SU-DHL-6 (cell line): Measurements from ENCODE around the gene MINK1.

ENCODE experiments used
- H2AFZ ChIP-seq: fragments of 200-600 bp; sonication (generic); 2 replicates; pipeline ENCODE4 v1.6.1; 2014; ENCODE audit warnings: low read depth, mild to moderate bottlenecking, moderate library complexity, mixed read lengths, antibody characterized with exemption, low read length; ENCODE audit not compliant: severe bottlenecking
- H3F3A ChIP-seq: fragments of 200-600 bp; shearing (Covaris generic); 2 replicates; pipeline ENCODE4 v1.6.0; 2016; ENCODE audit warnings: antibody characterized with exemption, mild to moderate bottlenecking; ENCODE audit not compliant: insufficient read depth
- H3K27ac ChIP-seq: fragments of 200-600 bp; sonication (generic); 2 replicates; pipeline ENCODE4 v1.5.1; 2016; ENCODE audit warnings: low read depth, mild to moderate bottlenecking, low read length, moderate library complexity, mixed read lengths
- H3K27me3 ChIP-seq: fragments of 200-600 bp; sonication (generic), shearing (Covaris generic); 2 replicates; pipeline ENCODE4 v1.6.0; 2014; ENCODE audit warnings: mild to moderate bottlenecking, low read length
- H3K36me3 ChIP-seq: fragments of 200-600 bp; sonication (generic); 2 replicates; pipeline ENCODE4 v1.6.1; 2014; ENCODE audit warnings: mild to moderate bottlenecking, low read length, mixed read lengths
- H3K4me2 ChIP-seq: fragments of 300-600, 200-600 bp; shearing (Covaris generic), sonication (generic); 2 replicates; pipeline ENCODE4 v1.6.0; 2014; ENCODE audit warnings: low read length, low read depth, mild to moderate bottlenecking; ENCODE audit not compliant: poor library complexity, severe bottlenecking
- H3K4me3 ChIP-seq: fragments of 200-600 bp; sonication (generic); 2 replicates; pipeline ENCODE4 v1.5.1; 2014; ENCODE audit warnings: antibody characterized with exemption, low read length, mild to moderate bottlenecking, mixed read lengths; ENCODE audit not compliant: insufficient read depth, poor library complexity, severe bottlenecking
- H3K79me2 ChIP-seq: fragments of 200-600 bp; sonication (generic); 2 replicates; pipeline ENCODE4 v1.6.1; 2014; ENCODE audit warnings: mild to moderate bottlenecking, low read length, moderate library complexity; ENCODE audit not compliant: insufficient read depth
- H3K9ac ChIP-seq: fragments of 200-600 bp; sonication (generic); 2 replicates; pipeline ENCODE4 v1.7.0; 2014; ENCODE audit warnings: mild to moderate bottlenecking, low read length
- H3K9me2 ChIP-seq: fragments of 200-600 bp; sonication (generic); replicated peaks from 2 replicates; pipeline ENCODE4 v1.6.1; 2014; ENCODE audit warnings: low read length; ENCODE audit not compliant: insufficient read depth
- H3K9me3 ChIP-seq: fragments of 200-600 bp; sonication (generic); 2 replicates; pipeline ENCODE4 v1.6.1; 2014; ENCODE audit warnings: low read length, mixed read lengths; ENCODE audit not compliant: insufficient read depth
- H4K20me1 ChIP-seq: fragments of 200-600 bp; sonication (generic); 2 replicates; pipeline ENCODE4 v1.6.1; 2014; ENCODE audit warnings: low read depth, mild to moderate bottlenecking, antibody characterized with exemption, low read length, moderate library complexity, mixed read lengths
- EZH2phosphoT487 ChIP-seq: fragments of 200-600 bp; sonication (generic), shearing (Covaris generic); conservative IDR thresholded peaks from 2 replicates; pipeline ENCODE4 v1.6.1; 2018; ENCODE audit warnings: mild to moderate bottlenecking, antibody characterized with exemption, low read length, moderate library complexity, mixed read lengths
- TF ChIP-seq, protein P1 (sequence below): fragments of 200-600 bp; sonication (generic); IDR thresholded peaks from one replicate; pipeline ENCODE4 v1.5.1; 2017; ENCODE audit warnings: antibody characterized with exemption, mild to moderate bottlenecking, low read length, moderate library complexity; ENCODE audit not compliant: insufficient read depth, poor library complexity, severe bottlenecking

MINK1 gene

DNA sequence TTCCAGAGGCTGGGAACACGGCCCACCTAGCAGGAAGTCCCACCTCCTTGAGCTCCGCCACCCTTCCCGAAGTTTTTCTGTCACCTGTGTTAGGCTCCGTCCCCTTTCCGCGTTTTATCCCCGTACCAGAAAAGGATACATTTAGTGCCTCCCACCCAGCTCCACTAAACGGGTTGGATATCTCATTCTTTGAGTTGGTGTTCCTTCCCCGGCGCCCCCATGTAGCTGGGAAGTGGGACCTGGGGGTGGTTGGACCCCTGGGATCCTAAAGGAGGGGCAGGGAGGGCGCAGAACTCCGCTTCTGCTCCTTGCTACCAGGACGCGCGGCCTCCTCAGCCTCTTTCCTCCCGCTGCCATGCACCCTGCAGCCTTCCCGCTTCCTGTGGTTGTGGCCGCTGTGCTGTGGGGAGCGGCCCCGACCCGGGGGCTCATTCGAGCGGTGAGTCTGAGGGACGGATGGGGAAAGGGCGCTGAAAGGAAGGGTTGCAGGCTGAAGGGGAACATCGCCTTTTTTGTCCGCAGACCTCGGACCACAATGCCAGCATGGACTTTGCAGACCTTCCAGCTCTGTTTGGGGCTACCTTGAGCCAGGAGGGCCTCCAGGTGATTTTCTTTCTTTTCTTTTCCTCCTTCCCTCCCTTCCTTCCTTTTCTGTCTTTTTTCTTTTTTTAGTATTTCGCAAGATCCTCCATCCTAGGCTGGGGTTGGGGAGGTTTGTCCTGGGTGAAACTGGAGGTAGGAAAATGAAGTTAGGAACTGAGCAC lies 107.6 kb downstream of the MINK1 start:
- no peaks in the 10 kb centered on the region for H3K27me3 ChIP-seq
- peaks cover 54% of the 10 kb centered on the region for H3K79me2 ChIP-seq
- peak overlapping the region; percentile 97 for H3K4me2 ChIP-seq
- H3F3A ChIP-seq: peaks cover 43% of the 10 kb centered on the region
- no peaks in the 10 kb centered on the region; the same call in 1 of the 2 replicates for H3K36me3 ChIP-seq
- no peaks in the 10 kb centered on the region for H3K9me3 ChIP-seq
- peak overlapping the region; percentile 88 for H3K27ac ChIP-seq
- H4K20me1 ChIP-seq: no peaks in the 10 kb centered on the region
- no peaks in the 10 kb centered on the region for H3K9me2 ChIP-seq
- TF ChIP-seq, protein P1, sequence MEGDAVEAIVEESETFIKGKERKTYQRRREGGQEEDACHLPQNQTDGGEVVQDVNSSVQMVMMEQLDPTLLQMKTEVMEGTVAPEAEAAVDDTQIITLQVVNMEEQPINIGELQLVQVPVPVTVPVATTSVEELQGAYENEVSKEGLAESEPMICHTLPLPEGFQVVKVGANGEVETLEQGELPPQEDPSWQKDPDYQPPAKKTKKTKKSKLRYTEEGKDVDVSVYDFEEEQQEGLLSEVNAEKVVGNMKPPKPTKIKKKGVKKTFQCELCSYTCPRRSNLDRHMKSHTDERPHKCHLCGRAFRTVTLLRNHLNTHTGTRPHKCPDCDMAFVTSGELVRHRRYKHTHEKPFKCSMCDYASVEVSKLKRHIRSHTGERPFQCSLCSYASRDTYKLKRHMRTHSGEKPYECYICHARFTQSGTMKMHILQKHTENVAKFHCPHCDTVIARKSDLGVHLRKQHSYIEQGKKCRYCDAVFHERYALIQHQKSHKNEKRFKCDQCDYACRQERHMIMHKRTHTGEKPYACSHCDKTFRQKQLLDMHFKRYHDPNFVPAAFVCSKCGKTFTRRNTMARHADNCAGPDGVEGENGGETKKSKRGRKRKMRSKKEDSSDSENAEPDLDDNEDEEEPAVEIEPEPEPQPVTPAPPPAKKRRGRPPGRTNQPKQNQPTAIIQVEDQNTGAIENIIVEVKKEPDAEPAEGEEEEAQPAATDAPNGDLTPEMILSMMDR: no peak
- no peak for TF ChIP-seq EZH2phosphoT487
- peak overlapping the region; percentile 78 for H3K4me3 ChIP-seq
- peak overlapping the region; percentile 93 for H3K9ac ChIP-seq
- H2AFZ ChIP-seq: no peak overlapping the region

DNA sequence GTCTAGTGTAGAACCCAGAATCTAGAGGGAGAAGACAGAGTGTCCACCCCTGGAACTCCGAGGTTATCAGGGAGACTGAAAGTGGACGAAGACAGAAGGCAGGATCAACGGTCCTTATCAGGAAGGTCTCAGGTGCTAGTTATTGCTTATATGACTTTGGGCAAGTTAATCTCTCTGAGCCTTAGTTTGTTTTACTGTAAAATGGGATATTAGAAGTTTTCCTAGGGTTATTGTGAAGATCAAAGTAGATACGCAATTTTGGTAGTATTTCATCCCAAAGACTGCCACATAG lies 108.1 kb downstream of the MINK1 start:
- Histone ChIP-seq H3K4me2 (peak overlapping the region; percentile 97), H3K4me3 (peak overlapping the region; percentile 78), H3K27ac (peak overlapping the region; percentile 88), H4K20me1 (peaks cover 1% of the 10 kb centered on the region; the same call in 1 of the 2 replicates), H3K9ac (peak overlapping the region; percentile 93), H3K27me3 (no peaks in the 10 kb centered on the region), H3K36me3 (peaks cover 3% of the 10 kb centered on the region; the same call in 1 of the 2 replicates), H3F3A (peaks cover 49% of the 10 kb centered on the region), H3K79me2 (peaks cover 59% of the 10 kb centered on the region), H3K9me3 (no peaks in the 10 kb centered on the region), H2AFZ (no peak overlapping the region), H3K9me2 (no peaks in the 10 kb centered on the region)
- TF ChIP-seq, protein P1: no peak
- no peak for TF ChIP-seq EZH2phosphoT487

DNA sequence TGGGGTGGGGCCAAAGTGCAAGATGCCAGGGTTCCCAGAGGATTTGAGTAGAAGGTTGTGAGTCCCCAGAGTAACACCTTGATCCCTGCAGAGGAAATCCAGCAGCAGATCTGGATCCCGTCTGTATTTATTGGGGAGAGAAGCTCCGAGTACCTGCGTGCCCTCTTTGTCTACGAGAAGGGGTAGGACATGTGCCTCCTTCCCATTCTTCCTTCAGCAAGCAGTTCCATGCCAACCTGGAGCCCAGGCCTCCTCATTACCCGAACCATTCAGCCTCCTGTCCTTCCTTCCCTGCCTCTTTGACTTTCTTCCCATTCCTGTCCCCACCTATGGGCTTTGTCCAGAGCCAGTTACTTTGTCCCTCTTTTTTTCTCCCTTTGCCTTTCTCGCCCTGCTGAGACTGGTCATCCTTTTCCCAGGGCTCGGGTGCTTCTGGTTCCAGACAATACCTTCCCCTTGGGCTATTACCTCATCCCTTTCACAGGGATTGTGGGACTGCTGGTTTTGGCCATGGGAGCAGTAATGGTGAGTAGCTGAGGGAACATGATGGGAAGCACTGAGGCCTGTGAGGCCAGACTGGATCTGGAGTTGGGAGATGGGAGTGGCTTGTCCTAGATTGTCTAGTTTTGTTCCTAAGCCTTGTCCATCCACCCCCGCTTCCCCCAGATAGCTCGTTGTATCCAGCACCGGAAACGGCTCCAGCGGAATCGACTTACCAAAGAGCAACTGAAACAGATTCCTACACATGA lies 109.8 kb downstream of the MINK1 start:
- H3K9ac ChIP-seq: no peak overlapping the region
- peak overlapping the region; percentile 88; the same call in 1 of the 2 replicates for H3K27ac ChIP-seq
- H3K9me3 ChIP-seq: no peaks in the 10 kb centered on the region
- H3K36me3 ChIP-seq: peaks cover 11% of the 10 kb centered on the region; the same call in 1 of the 2 replicates
- H3K4me2 ChIP-seq: peak overlapping the region; percentile 97
- peaks cover 63% of the 10 kb centered on the region for H3F3A ChIP-seq
- peaks cover 75% of the 10 kb centered on the region for H3K79me2 ChIP-seq
- H3K9me2 ChIP-seq: no peaks in the 10 kb centered on the region
- H3K4me3 ChIP-seq: no peak overlapping the region
- H4K20me1 ChIP-seq: peaks cover 3% of the 10 kb centered on the region; the same call in 1 of the 2 replicates
- no peak overlapping the region for H2AFZ ChIP-seq
- TF ChIP-seq EZH2phosphoT487: no peak
- TF ChIP-seq, protein P1: no peak
- H3K27me3 ChIP-seq: no peaks in the 10 kb centered on the region
